GM10248 (cell line): ENCODE results near the gene OPRL1.

Experiments
- CTCF ChIA-PET: fragments of 300-600 bp; sonication (Branson Sonifier 250); formaldehyde crosslinking; extraction: SDS; loops from one replicate; lab custom pipeline; 2021; ENCODE audit warnings: antibody characterized with exemption; lab: Yijun Ruan, JAX
- POLR2A ChIA-PET: fragments of 350-650 bp; sonication (Branson Sonifier 250); formaldehyde crosslinking; extraction: SDS; loops from one replicate; lab custom pipeline; 2020; ENCODE audit warnings: antibody characterized with exemption; lab: Yijun Ruan, JAX
- DNase-seq: peaks from one replicate; pipeline ENCODE4 v3.0.0; 2012; ENCODE audit errors: extremely low spot score
- CTCF ChIP-seq: IDR thresholded peaks from 2 replicates; pipeline ENCODE4 v1.5.1; 2012; ENCODE audit warnings: mild to moderate bottlenecking, low read depth; ENCODE audit errors: extremely low read depth, missing control alignments, control extremely low read depth

Gene OPRL1

GRCh38 chr20:64035066-64035932 is 44.6 kb upstream of the OPRL1 start:
- ChIA-PET CTCF (interaction anchor here (1.3 to 6.4 kb wide), 4 partner anchors 7 to 53 kb away, joined by 3 to 116 read pairs (median 20); partner anchors contain the start of genes PRPF6 and SAMD10), POLR2A (interaction anchor here (1.2 to 2.5 kb wide), 2 partner anchors 8 to 19 kb away, joined by 3 to 8 read pairs; no protein-coding TSS in a partner anchor)
- peak; percentile 51 for DNase-seq
- no peak for TF ChIP-seq CTCF

- no peak for TF ChIP-seq CTCF
- no peak for DNase-seq
- ChIA-PET POLR2A (interaction anchor here (1.2 to 2.5 kb wide), 3 partner anchors 8 to 56 kb away, joined by 3 to 8 read pairs (median 8); partner anchors contain the start of genes PRPF6 and SAMD10), CTCF (interaction anchor here (1.1 to 6.4 kb wide), 6 partner anchors 8 to 62 kb away, joined by 3 to 116 read pairs (median 20); partner anchors contain the start of genes PRPF6 and SAMD10)
Observed at GRCh38 chr20:64035933-64036345, 43.9 kb upstream of the OPRL1 start, which contains the start of gene C20orf204. C20orf204 (plus strand) TSS chr20:64036182; CDS start chr20:64036324, 142 bp downstream.

- TF ChIP-seq CTCF = no peak
- CTCF ChIA-PET = interaction anchor here (1.1 to 7.4 kb wide), 8 partner anchors 9 to 63 kb away, joined by 3 to 116 read pairs (median 32); partner anchors contain the start of genes PRPF6, SAMD10 and SOX18
- no peak for DNase-seq
- POLR2A ChIA-PET = interaction anchor here (1.2 to 2.5 kb wide), 4 partner anchors 9 to 56 kb away, joined by 3 to 8 read pairs (median 7); partner anchors contain the start of genes PRPF6 and SAMD10
Observed at GRCh38 chr20:64036346-64037198, 43.3 kb upstream of the OPRL1 start.

- ChIA-PET POLR2A (interaction anchor here (0.5 to 2.5 kb wide), 4 partner anchors 10 to 66 kb away, joined by 3 to 8 read pairs (median 7); partner anchors contain the start of genes PRPF6 and SAMD10), CTCF (interaction anchor here (2.8 to 7.4 kb wide), 7 partner anchors 9 to 63 kb away, joined by 9 to 116 read pairs (median 33); partner anchors contain the start of genes PRPF6, SAMD10 and SOX18)
- DNase-seq = no peak
- no peak for TF ChIP-seq CTCF
Observed at GRCh38 chr20:64037199-64037497, 42.7 kb upstream of the OPRL1 start.

GRCh38 chr20:64037498-64038213 is 42.2 kb upstream of the OPRL1 start:
- peak; percentile 63 for DNase-seq
- ChIA-PET POLR2A (interaction anchor here (0.5 to 2.5 kb wide), 4 partner anchors 10 to 65 kb away, joined by 3 to 8 read pairs (median 7); partner anchors contain the start of genes PRPF6 and SAMD10), CTCF (interaction anchor here (0.7 to 7.4 kb wide), 19 partner anchors 10 to 499 kb away, joined by 3 to 116 read pairs (median 12); partner anchors contain the start of genes PRPF6, SAMD10, SOX18 and TCEA2)
- peak; percentile 11 for TF ChIP-seq CTCF
